ENCODE data around the gene H2BK1. TPM values are rescaled to one million over a fixed set of nuclear protein-coding genes. Genes with fewer than 3 reads are reported as not detected.

H2BK1 gene
- total and polyA plus RNA-seq, 10 donors: 0.24 TPM; not detected in 9

DNA sequence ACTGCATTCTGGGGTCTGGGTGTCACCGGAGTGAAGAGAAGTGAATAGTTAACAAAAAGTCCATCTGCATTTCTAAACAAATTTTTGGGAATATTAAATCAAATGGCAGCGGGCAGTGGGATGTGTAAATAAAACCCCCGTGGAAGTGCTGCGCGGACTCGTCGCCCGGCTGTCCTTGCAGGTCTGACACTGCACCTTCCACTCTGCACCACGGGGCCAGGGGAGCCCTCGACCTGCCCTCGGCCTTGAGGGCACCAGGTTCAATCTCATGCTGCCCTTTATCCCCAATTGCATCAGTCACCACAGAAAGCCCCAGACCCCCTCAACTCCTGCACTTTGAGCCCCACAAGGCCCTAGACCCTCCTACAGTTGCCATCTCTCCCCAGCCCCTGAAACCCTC lies 44.6 kb upstream of the H2BK1 start:
- H3K4me1 ChIP-seq: peaks cover 4 to 33% (median 26%) of the 10 kb centered on the region in 6 donors
- H3K27me3 ChIP-seq (replicated peaks in 1 of 7): peaks cover 0 to 69% (median 4%) of the 10 kb centered on the region in 7 donors
- TF ChIP-seq POLR2AphosphoS5 (IDR thresholded peaks at IDR 0.05) (no peak), POLR2A (IDR thresholded peaks at IDR 0.05) (no peak)
- TF ChIP-seq, protein P1, sequence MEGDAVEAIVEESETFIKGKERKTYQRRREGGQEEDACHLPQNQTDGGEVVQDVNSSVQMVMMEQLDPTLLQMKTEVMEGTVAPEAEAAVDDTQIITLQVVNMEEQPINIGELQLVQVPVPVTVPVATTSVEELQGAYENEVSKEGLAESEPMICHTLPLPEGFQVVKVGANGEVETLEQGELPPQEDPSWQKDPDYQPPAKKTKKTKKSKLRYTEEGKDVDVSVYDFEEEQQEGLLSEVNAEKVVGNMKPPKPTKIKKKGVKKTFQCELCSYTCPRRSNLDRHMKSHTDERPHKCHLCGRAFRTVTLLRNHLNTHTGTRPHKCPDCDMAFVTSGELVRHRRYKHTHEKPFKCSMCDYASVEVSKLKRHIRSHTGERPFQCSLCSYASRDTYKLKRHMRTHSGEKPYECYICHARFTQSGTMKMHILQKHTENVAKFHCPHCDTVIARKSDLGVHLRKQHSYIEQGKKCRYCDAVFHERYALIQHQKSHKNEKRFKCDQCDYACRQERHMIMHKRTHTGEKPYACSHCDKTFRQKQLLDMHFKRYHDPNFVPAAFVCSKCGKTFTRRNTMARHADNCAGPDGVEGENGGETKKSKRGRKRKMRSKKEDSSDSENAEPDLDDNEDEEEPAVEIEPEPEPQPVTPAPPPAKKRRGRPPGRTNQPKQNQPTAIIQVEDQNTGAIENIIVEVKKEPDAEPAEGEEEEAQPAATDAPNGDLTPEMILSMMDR (IDR thresholded peaks at IDR 0.05 in 8 of 11, conservative IDR thresholded peaks at IDR 0.05 in 3 of 11): no peak
- H3K36me3 ChIP-seq: no peaks in the 10 kb centered on the region
- 86 to 90% (median 88%) methylated on average over 11 of the region's 11 CpGs for WGBS, 5 donors
- no peak for DNase-seq
- intact Hi-C loops (cut with DNase I; ENCODE audit: low total_unique reads): no loop called here
- no peak overlapping the region for H3K27ac ChIP-seq
- no peak overlapping the region for H3K4me3 ChIP-seq
- no peaks in the 10 kb centered on the region for H3K9me3 ChIP-seq

DNA sequence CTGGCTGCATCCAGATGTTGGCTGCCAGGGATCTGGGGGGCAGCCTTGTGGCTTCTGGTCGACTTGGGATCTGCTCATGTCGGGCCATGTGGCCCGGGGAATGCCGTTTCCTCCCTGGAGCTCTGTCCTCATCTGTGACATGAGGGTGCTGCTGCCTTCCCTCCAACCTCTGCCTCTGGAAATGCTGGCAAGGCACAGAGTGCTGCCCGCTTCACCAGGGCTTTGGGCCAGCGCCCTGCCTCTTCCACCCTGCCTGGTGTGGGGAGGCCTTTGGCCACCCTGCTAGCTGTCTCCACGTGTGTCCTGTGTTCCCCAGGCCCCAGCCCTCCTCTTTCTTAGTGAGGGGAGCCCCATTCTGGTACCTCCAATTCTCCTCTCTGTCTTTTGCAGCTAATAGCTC lies 44.0 kb upstream of the H2BK1 start:
- H3K27me3 ChIP-seq (replicated peaks in 1 of 7): peaks cover 0 to 74% (median 4%) of the 10 kb centered on the region in 7 donors
- H3K36me3 ChIP-seq: no peaks in the 10 kb centered on the region
- peaks cover 4 to 38% (median 32%) of the 10 kb centered on the region in 6 donors for H3K4me1 ChIP-seq
- intact Hi-C loops (cut with DNase I; ENCODE audit: low total_unique reads): no loop called here
- no peak overlapping the region for H3K27ac ChIP-seq
- no peaks in the 10 kb centered on the region for H3K9me3 ChIP-seq
- DNase-seq: no peak
- TF ChIP-seq, protein P1 (IDR thresholded peaks at IDR 0.05 in 8 of 11, conservative IDR thresholded peaks at IDR 0.05 in 3 of 11): no peak
- 72 to 93% (median 80%) methylated on average over 4 to 7 of the region's 7 CpGs for whole genome bisulfite sequencing, 5 donors
- no peak overlapping the region for H3K4me3 ChIP-seq

DNA sequence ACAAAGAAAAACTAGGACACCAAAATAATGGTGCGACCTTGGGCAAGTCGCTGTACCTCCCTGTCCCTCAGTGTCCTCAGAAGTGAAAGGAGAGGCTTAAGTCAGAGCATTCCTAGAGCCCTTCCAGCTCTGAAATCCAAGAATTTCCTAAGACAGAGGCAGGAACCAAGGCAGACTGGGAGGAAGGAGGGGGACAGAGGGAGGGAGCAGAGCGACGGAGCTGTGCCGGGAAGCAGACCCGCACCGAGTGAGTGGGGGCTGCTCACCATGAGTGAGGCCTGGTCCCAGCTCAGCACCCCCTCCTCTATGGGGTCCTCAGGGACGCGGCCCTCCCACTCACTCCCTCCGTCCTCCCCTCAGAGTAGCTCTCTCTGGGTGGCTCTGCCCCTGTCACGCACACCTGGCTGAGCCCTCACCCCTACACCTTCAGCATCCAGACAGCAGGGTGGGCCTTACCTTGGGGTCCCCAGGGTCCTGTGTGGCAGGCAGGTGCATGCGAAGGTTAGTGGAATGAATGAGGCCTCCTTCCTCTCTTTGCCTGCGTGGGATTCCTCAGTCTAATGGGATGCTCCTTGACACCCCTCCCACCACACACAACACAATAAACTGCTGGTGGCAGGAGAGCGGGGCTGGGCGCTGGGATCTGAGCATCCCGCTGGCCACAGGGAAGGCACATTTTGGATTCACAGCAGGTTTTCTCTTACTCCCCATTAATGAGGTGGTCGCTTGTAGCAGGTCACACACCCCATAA lies 42.8 kb upstream of the H2BK1 start:
- Histone ChIP-seq H3K4me3 (peak overlapping the region in 2 of 8 donors; percentile 48 to 57), H3K4me1 (peaks cover 6 to 49% (median 40%) of the 10 kb centered on the region in 6 donors), H3K36me3 (no peaks in the 10 kb centered on the region), H3K27ac (peak overlapping the region in 5 of 8 donors; percentile 30 to 84 (median 73)), H3K9me3 (no peaks in the 10 kb centered on the region), H3K27me3 (replicated peaks in 1 of 7) (peaks cover 0 to 86% (median 4%) of the 10 kb centered on the region in 7 donors)
- DNase-seq: no peak
- peak in 1 of 3 donors; percentile 9 for TF ChIP-seq POLR2AphosphoS5 (IDR thresholded peaks at IDR 0.05)
- TF ChIP-seq, protein P1 (IDR thresholded peaks at IDR 0.05 in 8 of 11, conservative IDR thresholded peaks at IDR 0.05 in 3 of 11): no peak
- 72 to 84% (median 75%) methylated on average over 14 to 17 of the region's 17 CpGs for WGBS, 5 donors
- intact Hi-C loops (cut with DNase I; ENCODE audit: low total_unique reads): no loop called here

DNA sequence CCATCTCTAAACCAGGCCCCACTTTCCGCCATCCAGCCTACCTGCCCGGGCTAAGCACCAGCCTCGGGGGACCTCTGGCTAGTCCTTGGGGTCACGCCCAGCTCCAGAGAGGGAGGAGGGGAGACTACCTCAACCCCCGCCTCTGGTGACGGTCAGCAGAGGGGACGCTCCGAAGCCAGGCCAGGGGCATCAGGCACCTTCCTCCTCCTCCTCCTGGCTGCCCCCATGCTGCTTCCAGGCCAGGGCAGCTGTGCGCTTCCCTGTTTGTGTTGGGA lies 42.2 kb upstream of the H2BK1 start:
- Histone ChIP-seq H3K27ac (peak overlapping the region; percentile 53 to 84 (median 76)), H3K27me3 (replicated peaks in 1 of 7) (peaks cover 0 to 86% (median 4%) of the 10 kb centered on the region in 7 donors)

More for the DNA sequence above, 42.2 kb upstream of the H2BK1 start:
- Histone ChIP-seq H3K4me1 (peaks cover 9 to 55% (median 47%) of the 10 kb centered on the region in 6 donors), H3K9me3 (no peaks in the 10 kb centered on the region), H3K36me3 (no peaks in the 10 kb centered on the region), H3K4me3 (peak overlapping the region in 5 of 8 donors; percentile 43 to 74 (median 48))
- TF ChIP-seq POLR2AphosphoS5 (IDR thresholded peaks at IDR 0.05) (no peak), POLR2A (IDR thresholded peaks at IDR 0.05) (no peak)
- TF ChIP-seq, protein P1 (IDR thresholded peaks at IDR 0.05 in 8 of 11, conservative IDR thresholded peaks at IDR 0.05 in 3 of 11): no peak
- 41 to 54% (median 43%) methylated on average over 8 to 9 of the region's 9 CpGs for WGBS, 5 donors
- DNase-seq: no peak
- intact Hi-C loops (cut with DNase I; ENCODE audit: low total_unique reads): no loop called here

All from spleen (tissue), 11 donors.